SK-N-SH treated with all-trans-retinoic acid at 6 μM for 48 hours (cell line): ENCODE data around the gene FTO.

Experiments used
- ATAC-seq: fragments of 200-7000 bp; cut with Tn5 transposase; 3 replicates; pipeline ENCODE4 v1.9.1; 2020; ENCODE audit warnings: mild to moderate bottlenecking, moderate library complexity
- ARNTL ChIP-seq: fragments of 450-650 bp; formaldehyde crosslinking; IDR thresholded peaks from 2 replicates; pipeline ENCODE4 v1.5.0; 2020; ENCODE audit warnings: low read depth, mild to moderate bottlenecking, moderate library complexity, borderline replicate concordance
- BACH2 ChIP-seq: fragments of 250-450 bp; sonication (Bioruptor Pico); IDR thresholded peaks from 2 replicates; pipeline ENCODE4 v1.9.0; 2021; ENCODE audit warnings: mild to moderate bottlenecking, borderline replicate concordance
- CSDC2 ChIP-seq: fragments of 250-450 bp; sonication (Bioruptor Pico); IDR thresholded peaks from 2 replicates; pipeline ENCODE4 v1.5.0; 2020; ENCODE audit warnings: mild to moderate bottlenecking, moderate library complexity
- ESRRG ChIP-seq: fragments of 250-450 bp; sonication (Bioruptor Pico); IDR thresholded peaks from 2 replicates; pipeline ENCODE4 v1.6.1; 2021; ENCODE audit warnings: mild to moderate bottlenecking
- GLIS3 ChIP-seq: fragments of 250-450 bp; sonication (Bioruptor Pico); IDR thresholded peaks from 2 replicates; pipeline ENCODE4 v1.5.0; 2020; ENCODE audit warnings: mild to moderate bottlenecking, moderate library complexity
- ISL1 ChIP-seq: fragments of 250-450 bp; sonication (Bioruptor Pico); IDR thresholded peaks from 2 replicates; pipeline ENCODE4 v2.1.2; 2022; ENCODE audit warnings: mild to moderate bottlenecking, moderate library complexity
- OSR1 ChIP-seq: fragments of 250-450 bp; sonication (Bioruptor Pico); IDR thresholded peaks from 2 replicates; pipeline ENCODE4 v1.8.0; 2022; ENCODE audit warnings: moderate library complexity, mild to moderate bottlenecking, inconsistent platforms
- RARB ChIP-seq: fragments of 250-450 bp; sonication (Bioruptor Pico); IDR thresholded peaks from 2 replicates; pipeline ENCODE4 v1.8.0; 2021; ENCODE audit warnings: mild to moderate bottlenecking, moderate library complexity
- SNAI2 ChIP-seq: fragments of 250-450 bp; sonication (Bioruptor Pico); IDR thresholded peaks from 2 replicates; pipeline ENCODE4 v1.5.0; 2020; ENCODE audit warnings: mild to moderate bottlenecking, moderate library complexity
- TCF4 ChIP-seq: fragments of 250-450 bp; sonication (Bioruptor Pico); IDR thresholded peaks from 2 replicates; pipeline ENCODE4 v1.8.0; 2021; ENCODE audit warnings: mild to moderate bottlenecking, moderate library complexity, borderline replicate concordance
- TOX ChIP-seq: fragments of 250-450 bp; sonication (Bioruptor Pico); IDR thresholded peaks from 2 replicates; pipeline ENCODE4 v1.8.0; 2021; ENCODE audit warnings: mild to moderate bottlenecking, moderate library complexity, borderline replicate concordance
- ZC3H10 ChIP-seq: fragments of 250-450 bp; sonication (Bioruptor Pico); IDR thresholded peaks from 2 replicates; pipeline ENCODE4 v1.5.1; 2021; ENCODE audit warnings: mild to moderate bottlenecking, moderate library complexity
- ZFP3 ChIP-seq: fragments of 250-450 bp; sonication (Bioruptor Pico); IDR thresholded peaks from 2 replicates; pipeline ENCODE4 v1.5.0; 2020; ENCODE audit warnings: mild to moderate bottlenecking, moderate library complexity
- ZFP30 ChIP-seq: fragments of 450-650 bp; formaldehyde crosslinking; IDR thresholded peaks from 2 replicates; pipeline ENCODE4 v1.5.0; 2022; ENCODE audit warnings: mild to moderate bottlenecking, moderate library complexity
- ZNF565 ChIP-seq: fragments of 450-650 bp; formaldehyde crosslinking; conservative IDR thresholded peaks from 2 replicates; pipeline ENCODE4 v1.5.0; 2020; ENCODE audit warnings: low read depth, mild to moderate bottlenecking, moderate library complexity
- ZNF8 ChIP-seq: fragments of 450-650 bp; formaldehyde crosslinking; IDR thresholded peaks from 2 replicates; pipeline ENCODE4 v1.5.0; 2020; ENCODE audit warnings: mild to moderate bottlenecking, moderate library complexity
- TF ChIP-seq, protein P1 (sequence below): fragments of 250-450 bp; sonication (Bioruptor Pico); IDR thresholded peaks from 2 replicates; pipeline ENCODE4 v1.5.1; 2021; ENCODE audit warnings: mild to moderate bottlenecking, moderate library complexity
- TF ChIP-seq, protein P2 (sequence below): fragments of 250-450 bp; sonication (Bioruptor Pico); IDR thresholded peaks from 2 replicates; pipeline ENCODE4 v1.8.0; 2021; ENCODE audit warnings: low read depth, mild to moderate bottlenecking, moderate library complexity, borderline replicate concordance
- TF ChIP-seq, protein P3 (sequence below): fragments of 250-450 bp; sonication (Bioruptor Pico); IDR thresholded peaks from 2 replicates; pipeline ENCODE4 v1.5.0; 2020; ENCODE audit warnings: mild to moderate bottlenecking, moderate library complexity
- TF ChIP-seq, protein P4 (sequence below): fragments of 250-450 bp; sonication (Bioruptor Pico); IDR thresholded peaks from 2 replicates; pipeline ENCODE4 v1.5.1; 2020; ENCODE audit warnings: low read depth, mild to moderate bottlenecking, moderate library complexity
- TF ChIP-seq, protein P5 (sequence below): fragments of 250-450 bp; sonication (Bioruptor Pico); IDR thresholded peaks from 2 replicates; pipeline ENCODE4 v1.8.0; 2020; ENCODE audit warnings: mild to moderate bottlenecking, moderate library complexity, borderline replicate concordance

The FTO gene

DNA sequence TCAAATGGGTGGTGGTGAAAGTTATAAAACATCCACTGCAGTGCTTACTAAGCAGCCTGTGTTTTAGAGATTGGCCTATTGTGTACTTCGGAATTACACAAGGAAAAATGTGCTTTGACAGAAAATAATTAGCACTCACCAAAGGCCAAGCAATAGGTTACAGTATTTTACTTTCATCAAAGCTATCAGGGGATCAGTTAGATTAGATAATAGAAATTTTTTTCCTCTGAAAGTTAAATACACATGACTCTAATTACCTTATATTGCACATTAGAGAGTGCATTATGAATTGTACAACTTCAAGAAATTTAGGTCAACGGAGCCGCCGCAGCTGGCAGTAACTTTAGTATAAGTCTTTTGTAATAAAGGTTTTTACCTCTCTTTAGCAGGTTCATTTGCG lies 232.6 kb downstream of the FTO start:
- ATAC-seq, result no peak
- TF ChIP-seq ESRRG (no peak), RARB (CRISPR knock-in tag) (no peak), CSDC2 (CRISPR knock-in tag) (no peak), GLIS3 (CRISPR knock-in tag) (no peak), ARNTL (no peak), ZC3H10 (CRISPR knock-in tag) (no peak), TOX (CRISPR knock-in tag) (no peak), OSR1 (CRISPR knock-in tag) (no peak), ZNF565 (CRISPR knock-in tag) (no peak)
- TF ChIP-seq, protein P1, sequence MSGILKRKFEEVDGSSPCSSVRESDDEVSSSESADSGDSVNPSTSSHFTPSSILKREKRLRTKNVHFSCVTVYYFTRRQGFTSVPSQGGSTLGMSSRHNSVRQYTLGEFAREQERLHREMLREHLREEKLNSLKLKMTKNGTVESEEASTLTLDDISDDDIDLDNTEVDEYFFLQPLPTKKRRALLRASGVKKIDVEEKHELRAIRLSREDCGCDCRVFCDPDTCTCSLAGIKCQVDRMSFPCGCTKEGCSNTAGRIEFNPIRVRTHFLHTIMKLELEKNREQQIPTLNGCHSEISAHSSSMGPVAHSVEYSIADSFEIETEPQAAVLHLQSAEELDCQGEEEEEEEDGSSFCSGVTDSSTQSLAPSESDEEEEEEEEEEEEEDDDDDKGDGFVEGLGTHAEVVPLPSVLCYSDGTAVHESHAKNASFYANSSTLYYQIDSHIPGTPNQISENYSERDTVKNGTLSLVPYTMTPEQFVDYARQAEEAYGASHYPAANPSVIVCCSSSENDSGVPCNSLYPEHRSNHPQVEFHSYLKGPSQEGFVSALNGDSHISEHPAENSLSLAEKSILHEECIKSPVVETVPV (CRISPR knock-in tag), result no peak
- TF ChIP-seq, protein P2, sequence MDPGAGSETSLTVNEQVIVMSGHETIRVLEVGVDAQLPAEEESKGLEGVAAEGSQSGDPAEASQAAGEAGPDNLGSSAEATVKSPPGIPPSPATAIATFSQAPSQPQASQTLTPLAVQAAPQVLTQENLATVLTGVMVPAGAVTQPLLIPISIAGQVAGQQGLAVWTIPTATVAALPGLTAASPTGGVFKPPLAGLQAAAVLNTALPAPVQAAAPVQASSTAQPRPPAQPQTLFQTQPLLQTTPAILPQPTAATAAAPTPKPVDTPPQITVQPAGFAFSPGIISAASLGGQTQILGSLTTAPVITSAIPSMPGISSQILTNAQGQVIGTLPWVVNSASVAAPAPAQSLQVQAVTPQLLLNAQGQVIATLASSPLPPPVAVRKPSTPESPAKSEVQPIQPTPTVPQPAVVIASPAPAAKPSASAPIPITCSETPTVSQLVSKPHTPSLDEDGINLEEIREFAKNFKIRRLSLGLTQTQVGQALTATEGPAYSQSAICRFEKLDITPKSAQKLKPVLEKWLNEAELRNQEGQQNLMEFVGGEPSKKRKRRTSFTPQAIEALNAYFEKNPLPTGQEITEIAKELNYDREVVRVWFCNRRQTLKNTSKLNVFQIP, result no peak
- TF ChIP-seq, protein P3, sequence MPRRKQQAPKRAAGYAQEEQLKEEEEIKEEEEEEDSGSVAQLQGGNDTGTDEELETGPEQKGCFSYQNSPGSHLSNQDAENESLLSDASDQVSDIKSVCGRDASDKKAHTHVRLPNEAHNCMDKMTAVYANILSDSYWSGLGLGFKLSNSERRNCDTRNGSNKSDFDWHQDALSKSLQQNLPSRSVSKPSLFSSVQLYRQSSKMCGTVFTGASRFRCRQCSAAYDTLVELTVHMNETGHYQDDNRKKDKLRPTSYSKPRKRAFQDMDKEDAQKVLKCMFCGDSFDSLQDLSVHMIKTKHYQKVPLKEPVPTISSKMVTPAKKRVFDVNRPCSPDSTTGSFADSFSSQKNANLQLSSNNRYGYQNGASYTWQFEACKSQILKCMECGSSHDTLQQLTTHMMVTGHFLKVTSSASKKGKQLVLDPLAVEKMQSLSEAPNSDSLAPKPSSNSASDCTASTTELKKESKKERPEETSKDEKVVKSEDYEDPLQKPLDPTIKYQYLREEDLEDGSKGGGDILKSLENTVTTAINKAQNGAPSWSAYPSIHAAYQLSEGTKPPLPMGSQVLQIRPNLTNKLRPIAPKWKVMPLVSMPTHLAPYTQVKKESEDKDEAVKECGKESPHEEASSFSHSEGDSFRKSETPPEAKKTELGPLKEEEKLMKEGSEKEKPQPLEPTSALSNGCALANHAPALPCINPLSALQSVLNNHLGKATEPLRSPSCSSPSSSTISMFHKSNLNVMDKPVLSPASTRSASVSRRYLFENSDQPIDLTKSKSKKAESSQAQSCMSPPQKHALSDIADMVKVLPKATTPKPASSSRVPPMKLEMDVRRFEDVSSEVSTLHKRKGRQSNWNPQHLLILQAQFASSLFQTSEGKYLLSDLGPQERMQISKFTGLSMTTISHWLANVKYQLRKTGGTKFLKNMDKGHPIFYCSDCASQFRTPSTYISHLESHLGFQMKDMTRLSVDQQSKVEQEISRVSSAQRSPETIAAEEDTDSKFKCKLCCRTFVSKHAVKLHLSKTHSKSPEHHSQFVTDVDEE (CRISPR knock-in tag), result no peak
- TF ChIP-seq, protein P4, sequence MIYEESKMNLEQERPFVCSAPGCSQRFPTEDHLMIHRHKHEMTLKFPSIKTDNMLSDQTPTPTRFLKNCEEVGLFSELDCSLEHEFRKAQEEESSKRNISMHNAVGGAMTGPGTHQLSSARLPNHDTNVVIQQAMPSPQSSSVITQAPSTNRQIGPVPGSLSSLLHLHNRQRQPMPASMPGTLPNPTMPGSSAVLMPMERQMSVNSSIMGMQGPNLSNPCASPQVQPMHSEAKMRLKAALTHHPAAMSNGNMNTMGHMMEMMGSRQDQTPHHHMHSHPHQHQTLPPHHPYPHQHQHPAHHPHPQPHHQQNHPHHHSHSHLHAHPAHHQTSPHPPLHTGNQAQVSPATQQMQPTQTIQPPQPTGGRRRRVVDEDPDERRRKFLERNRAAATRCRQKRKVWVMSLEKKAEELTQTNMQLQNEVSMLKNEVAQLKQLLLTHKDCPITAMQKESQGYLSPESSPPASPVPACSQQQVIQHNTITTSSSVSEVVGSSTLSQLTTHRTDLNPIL (CRISPR knock-in tag), result no peak
- TF ChIP-seq, protein P5, sequence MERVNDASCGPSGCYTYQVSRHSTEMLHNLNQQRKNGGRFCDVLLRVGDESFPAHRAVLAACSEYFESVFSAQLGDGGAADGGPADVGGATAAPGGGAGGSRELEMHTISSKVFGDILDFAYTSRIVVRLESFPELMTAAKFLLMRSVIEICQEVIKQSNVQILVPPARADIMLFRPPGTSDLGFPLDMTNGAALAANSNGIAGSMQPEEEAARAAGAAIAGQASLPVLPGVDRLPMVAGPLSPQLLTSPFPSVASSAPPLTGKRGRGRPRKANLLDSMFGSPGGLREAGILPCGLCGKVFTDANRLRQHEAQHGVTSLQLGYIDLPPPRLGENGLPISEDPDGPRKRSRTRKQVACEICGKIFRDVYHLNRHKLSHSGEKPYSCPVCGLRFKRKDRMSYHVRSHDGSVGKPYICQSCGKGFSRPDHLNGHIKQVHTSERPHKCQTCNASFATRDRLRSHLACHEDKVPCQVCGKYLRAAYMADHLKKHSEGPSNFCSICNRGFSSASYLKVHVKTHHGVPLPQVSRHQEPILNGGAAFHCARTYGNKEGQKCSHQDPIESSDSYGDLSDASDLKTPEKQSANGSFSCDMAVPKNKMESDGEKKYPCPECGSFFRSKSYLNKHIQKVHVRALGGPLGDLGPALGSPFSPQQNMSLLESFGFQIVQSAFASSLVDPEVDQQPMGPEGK, result no peak

DNA sequence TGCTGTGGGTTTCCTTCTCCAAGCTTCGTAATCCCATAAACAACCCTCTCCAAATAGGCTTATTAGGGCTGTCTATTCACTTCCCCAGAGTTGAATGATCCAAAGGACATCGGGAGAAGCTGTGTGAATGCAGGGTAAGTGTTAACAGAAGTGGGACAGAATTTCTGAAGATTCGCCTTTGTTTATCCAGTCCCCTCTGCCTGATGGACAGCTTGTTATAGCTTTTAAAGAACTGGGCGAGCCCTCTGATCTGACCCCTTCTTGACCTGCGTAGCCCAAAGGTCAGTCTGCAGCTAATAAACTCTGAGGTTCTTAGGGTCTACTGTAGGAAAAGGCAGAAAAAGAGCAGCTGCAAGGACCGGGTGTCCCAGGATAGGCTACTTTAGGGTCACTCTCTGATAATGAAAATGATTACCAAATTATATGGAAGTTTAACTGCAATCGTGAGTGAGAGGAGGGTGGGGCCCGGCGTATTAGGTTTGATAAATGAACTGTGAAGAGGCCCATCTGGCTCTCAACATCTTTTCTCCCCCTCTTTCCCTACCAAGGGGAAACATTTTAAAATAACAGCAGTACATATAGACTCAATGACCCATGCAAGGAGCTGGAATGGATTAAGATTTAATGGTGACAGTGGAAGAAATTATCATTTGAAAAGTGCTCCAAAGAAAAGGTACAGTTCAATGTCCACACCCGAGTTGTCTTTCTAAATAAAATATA lies 233.4 kb downstream of the FTO start:
- ATAC-seq, result no peak
- no peak for TF ChIP-seq GLIS3 (CRISPR knock-in tag)
- no peak for TF ChIP-seq ZC3H10 (CRISPR knock-in tag)
- TF ChIP-seq TCF4 (CRISPR knock-in tag), result no peak

DNA sequence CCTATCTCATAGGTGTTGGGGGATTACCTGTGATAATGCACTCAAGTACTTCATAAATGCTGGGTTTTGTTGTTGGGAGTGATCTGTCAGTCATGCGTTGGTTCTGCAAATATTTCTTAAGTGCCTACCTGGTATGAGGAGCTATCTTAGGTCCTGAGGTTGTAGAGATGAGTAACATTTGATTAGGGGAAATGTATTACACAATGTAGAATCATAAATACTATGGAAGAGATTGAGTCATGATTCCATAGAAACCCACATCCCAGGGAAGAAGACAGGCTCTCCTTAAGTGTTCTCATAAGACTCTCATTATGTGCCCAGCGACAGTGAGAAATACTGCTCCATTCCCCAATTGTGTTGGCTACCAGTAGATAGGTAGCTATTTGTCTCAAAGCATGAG lies 240.1 kb downstream of the FTO start:
- ATAC-seq, result no peak
- TF ChIP-seq, protein P5, result no peak
- TF ChIP-seq ZFP3 (CRISPR knock-in tag) (no peak), ARNTL (no peak), ZFP30 (CRISPR knock-in tag) (no peak), ISL1 (CRISPR knock-in tag) (no peak), ESRRG (no peak), ZNF8 (no peak), ZNF565 (CRISPR knock-in tag) (no peak), TOX (CRISPR knock-in tag) (no peak), BACH2 (CRISPR knock-in tag) (no peak), SNAI2 (no peak), TCF4 (CRISPR knock-in tag) (no peak)
- TF ChIP-seq, protein P1 (CRISPR knock-in tag), result no peak
- TF ChIP-seq, protein P4 (CRISPR knock-in tag), result no peak
- TF ChIP-seq, protein P2, result no peak
